KOPT-K1 (cell line): Measurements from ENCODE around the gene FAM24B.

Source experiments
- H3K27ac ChIP-seq: fragments of 200-600 bp; sonication (generic); 2 replicates; pipeline ENCODE4 v1.5.1; 2016; ENCODE audit warnings: antibody characterized with exemption, mild to moderate bottlenecking, low read depth, low read length; ENCODE audit not compliant: poor library complexity, severe bottlenecking
- H3K36me3 ChIP-seq: fragments of 200-600 bp; sonication (generic); 2 replicates; pipeline ENCODE4 v1.5.1; 2017; ENCODE audit warnings: antibody characterized with exemption, mild to moderate bottlenecking, low read length, moderate library complexity; ENCODE audit not compliant: insufficient read depth
- H3K9me3 ChIP-seq: fragments of 200-600 bp; sonication (generic); 2 replicates; pipeline ENCODE4 v1.5.1; 2017; ENCODE audit warnings: antibody characterized with exemption, low read length, mild to moderate bottlenecking; ENCODE audit not compliant: insufficient read depth, poor library complexity, severe bottlenecking

FAM24B gene

GRCh38 chr10:122822973-122823690 is 56.2 kb downstream of the FAM24B start:
- H3K9me3 ChIP-seq, result no peaks in the 10 kb centered on the region

GRCh38 chr10:122821808-122822207 is 57.6 kb downstream of the FAM24B start:
- H3K27ac ChIP-seq, result no peak overlapping the region
- H3K9me3 ChIP-seq, result no peaks in the 10 kb centered on the region
- H3K36me3 ChIP-seq, result no peaks in the 10 kb centered on the region

More at GRCh38 chr10:122822973-122823690, 56.2 kb downstream of the FAM24B start:
- Histone ChIP-seq H3K27ac (no peak overlapping the region), H3K36me3 (no peaks in the 10 kb centered on the region)

- Histone ChIP-seq H3K27ac (no peak overlapping the region), H3K9me3 (no peaks in the 10 kb centered on the region), H3K36me3 (no peaks in the 10 kb centered on the region)
These were observed 63.9 kb downstream of the FAM24B start for GRCh38 chr10:122815458-122815857.

DNA sequence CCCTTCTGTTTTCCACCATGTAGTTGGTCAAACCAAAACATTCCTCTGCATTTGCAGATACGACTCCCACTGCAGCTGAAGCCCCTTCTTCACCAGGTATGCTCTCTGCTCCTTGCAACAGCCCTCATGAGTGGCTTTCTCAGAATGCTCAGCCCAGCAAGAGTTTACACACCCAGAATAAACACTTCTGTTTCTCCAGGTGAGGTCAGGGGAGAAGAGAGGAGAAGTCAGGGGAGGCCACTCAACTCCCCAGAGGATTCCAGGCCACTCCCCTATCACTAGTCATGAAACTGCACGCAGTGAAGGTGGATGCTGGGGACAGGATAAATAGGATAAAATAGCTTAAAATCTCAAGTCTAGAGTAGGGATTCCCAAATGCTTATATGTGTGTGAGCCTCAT is 64.9 kb downstream of the FAM24B start:
- Histone ChIP-seq H3K27ac (no peak overlapping the region), H3K9me3 (no peaks in the 10 kb centered on the region), H3K36me3 (no peaks in the 10 kb centered on the region)

GRCh38 chr10:122812751-122813150 is 66.6 kb downstream of the FAM24B start:
- Histone ChIP-seq H3K27ac (no peak overlapping the region), H3K9me3 (no peaks in the 10 kb centered on the region), H3K36me3 (no peaks in the 10 kb centered on the region)

GRCh38 chr10:122802282-122802681 is 77.1 kb downstream of the FAM24B start:
- Histone ChIP-seq H3K36me3 (no peaks in the 10 kb centered on the region), H3K27ac (no peak overlapping the region), H3K9me3 (no peaks in the 10 kb centered on the region)
